Measurements from ENCODE around the gene TMEM60. TPM values are rescaled to one million over a fixed set of nuclear protein-coding genes. Genes with fewer than 3 reads are reported as not detected.
A peak's percentile ranks its signal among the peaks of the same experiment; 100 is the strongest.

Gene TMEM60
- total RNA-seq, 1 donor from 2014 or later, result 15.3 TPM

DNA sequence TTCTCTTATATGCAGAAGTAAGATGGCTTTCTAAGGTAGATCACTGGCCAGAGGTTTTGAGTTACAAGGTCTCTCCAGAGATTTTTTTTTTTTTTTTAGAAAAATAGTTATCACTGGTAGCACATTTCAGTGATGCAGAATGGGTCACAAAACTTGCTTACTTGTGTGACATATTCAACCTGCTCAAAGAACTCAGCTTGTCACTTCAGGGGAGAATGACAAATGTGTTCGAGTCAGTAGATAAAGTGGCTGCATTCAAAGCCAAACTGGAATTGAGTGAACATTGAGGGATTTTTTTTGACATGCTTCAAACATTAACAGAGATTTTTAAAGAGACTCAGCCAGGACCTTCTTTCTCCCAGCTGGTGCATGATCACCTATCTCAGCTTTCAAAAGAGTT is 33.7 kb upstream of the TMEM60 start:
- DNase-seq, result no peak
- intact Hi-C loops (cut with micrococcal nuclease), result no loop called here
- H3K36me3 Mint-ChIP-seq (ENCODE audit: low read depth), result peaks cover 7% of the 10 kb centered on the region
- H3K27me3 Mint-ChIP-seq, result no peaks in the 10 kb centered on the region
- ChIA-PET CTCF (interaction anchor here (0.9 to 1.2 kb wide), 2 partner anchors 11 to 34 kb away, joined by 3 read pairs; partner anchors contain the start of genes PHTF2 and TMEM60), POLR2A (interaction anchor here (0.6 to 0.7 kb wide), 2 partner anchors 416 to 557 kb away, joined by 4 to 6 read pairs; partner anchors contain the start of gene GSAP)
- peaks cover 3% of the 10 kb centered on the region for H3K9me3 Mint-ChIP-seq
- H3K27ac Mint-ChIP-seq, result peak overlapping the region; percentile 55
- H3K4me3 Mint-ChIP-seq, result no peak overlapping the region
- peaks cover 81% of the 10 kb centered on the region for H3K4me1 Mint-ChIP-seq
- TF ChIP-seq, protein P1, sequence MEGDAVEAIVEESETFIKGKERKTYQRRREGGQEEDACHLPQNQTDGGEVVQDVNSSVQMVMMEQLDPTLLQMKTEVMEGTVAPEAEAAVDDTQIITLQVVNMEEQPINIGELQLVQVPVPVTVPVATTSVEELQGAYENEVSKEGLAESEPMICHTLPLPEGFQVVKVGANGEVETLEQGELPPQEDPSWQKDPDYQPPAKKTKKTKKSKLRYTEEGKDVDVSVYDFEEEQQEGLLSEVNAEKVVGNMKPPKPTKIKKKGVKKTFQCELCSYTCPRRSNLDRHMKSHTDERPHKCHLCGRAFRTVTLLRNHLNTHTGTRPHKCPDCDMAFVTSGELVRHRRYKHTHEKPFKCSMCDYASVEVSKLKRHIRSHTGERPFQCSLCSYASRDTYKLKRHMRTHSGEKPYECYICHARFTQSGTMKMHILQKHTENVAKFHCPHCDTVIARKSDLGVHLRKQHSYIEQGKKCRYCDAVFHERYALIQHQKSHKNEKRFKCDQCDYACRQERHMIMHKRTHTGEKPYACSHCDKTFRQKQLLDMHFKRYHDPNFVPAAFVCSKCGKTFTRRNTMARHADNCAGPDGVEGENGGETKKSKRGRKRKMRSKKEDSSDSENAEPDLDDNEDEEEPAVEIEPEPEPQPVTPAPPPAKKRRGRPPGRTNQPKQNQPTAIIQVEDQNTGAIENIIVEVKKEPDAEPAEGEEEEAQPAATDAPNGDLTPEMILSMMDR (IDR thresholded peaks at IDR 0.05), result no peak
- ATAC-seq (ENCODE audit: low read depth), result no peak

DNA sequence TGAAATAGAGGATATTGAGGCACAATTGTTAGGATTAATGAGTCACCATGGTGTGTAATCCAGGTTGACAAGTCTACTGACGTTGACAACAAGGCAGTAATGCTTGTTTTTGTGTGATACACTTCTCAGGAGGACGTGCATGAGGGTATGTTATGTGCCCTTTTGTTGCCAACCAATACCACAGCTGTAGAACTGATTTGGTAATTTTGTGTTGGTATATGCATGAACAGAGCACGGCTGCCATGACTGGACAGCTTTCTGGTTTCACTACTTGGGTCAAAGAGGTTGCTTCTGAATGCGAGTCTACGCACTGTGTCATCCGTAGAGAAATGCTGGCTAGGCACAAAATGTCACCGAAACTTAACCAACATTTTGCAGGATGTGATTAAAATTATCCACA is 33.2 kb upstream of the TMEM60 start:
- H3K27ac Mint-ChIP-seq, result peak overlapping the region; percentile 55
- no peak for DNase-seq
- H3K4me1 Mint-ChIP-seq, result peaks cover 85% of the 10 kb centered on the region
- peaks cover 8% of the 10 kb centered on the region for H3K36me3 Mint-ChIP-seq (ENCODE audit: low read depth)
- POLR2A ChIA-PET, result interaction anchor here (0.7 to 1.4 kb wide), 2 partner anchors 33 to 556 kb away, joined by 4 to 6 read pairs; partner anchors contain the start of genes PHTF2 and TMEM60
- peaks cover 6% of the 10 kb centered on the region for H3K9me3 Mint-ChIP-seq
- intact Hi-C loops (cut with micrococcal nuclease), result no loop called here
- peak overlapping the region; percentile 13 for H3K4me3 Mint-ChIP-seq
- CTCF ChIA-PET, result interaction anchor here (0.9 to 1.2 kb wide), 2 partner anchors 11 to 33 kb away, joined by 3 read pairs; partner anchors contain the start of genes PHTF2 and TMEM60
- peak; percentile 15 for ATAC-seq (ENCODE audit: low read depth)
- TF ChIP-seq, protein P1 (IDR thresholded peaks at IDR 0.05), result no peak
- no peaks in the 10 kb centered on the region for H3K27me3 Mint-ChIP-seq

DNA sequence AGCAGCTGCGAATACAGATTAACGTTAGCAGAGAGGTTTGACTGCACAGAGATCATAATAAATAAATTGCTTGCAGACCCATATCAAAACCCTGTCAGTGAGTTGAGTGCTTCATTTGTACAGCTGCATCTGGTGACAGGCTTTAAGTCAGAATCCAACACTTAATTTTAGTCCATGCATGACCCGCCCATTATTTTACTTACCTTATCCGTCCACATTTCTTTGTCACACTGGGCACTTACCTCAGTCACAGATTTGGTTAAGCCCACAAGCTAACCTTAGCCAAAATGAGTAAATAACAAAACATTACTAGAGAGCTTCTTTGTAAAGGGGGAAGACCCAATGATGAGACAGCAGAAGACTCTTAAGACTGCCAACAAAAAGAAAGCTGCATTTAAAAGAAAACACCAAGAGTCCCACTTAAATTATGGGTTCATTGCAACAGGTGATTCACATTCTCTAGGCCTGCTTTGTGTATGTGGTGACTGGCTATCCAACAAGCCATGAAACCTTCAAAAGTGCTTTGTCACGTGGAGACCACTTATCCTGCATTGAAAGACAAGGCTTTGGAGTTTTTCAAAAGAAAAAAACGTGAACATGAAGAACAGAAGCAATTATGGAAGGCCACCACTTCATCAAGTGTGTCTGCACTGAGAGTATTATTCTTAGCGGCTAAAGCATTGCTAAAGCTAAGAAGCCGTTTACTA is 32.6 kb upstream of the TMEM60 start:
- Mint-ChIP-seq H3K36me3 (ENCODE audit: low read depth) (peaks cover 10% of the 10 kb centered on the region), H3K4me1 (peaks cover 85% of the 10 kb centered on the region), H3K27me3 (no peaks in the 10 kb centered on the region), H3K4me3 (no peak overlapping the region), H3K27ac (peak overlapping the region; percentile 55), H3K9me3 (peaks cover 8% of the 10 kb centered on the region)
- ChIA-PET POLR2A (interaction anchor here (0.6 to 1.4 kb wide), 2 partner anchors 32 to 171 kb away, joined by 4 to 13 read pairs; partner anchors contain the start of genes PHTF2 and TMEM60), CTCF (no interaction called here)
- intact Hi-C loops (cut with micrococcal nuclease), result no loop called here
- TF ChIP-seq, protein P1 (IDR thresholded peaks at IDR 0.05), result no peak
- no peak for ATAC-seq (ENCODE audit: low read depth)
- no peak for DNase-seq

DNA sequence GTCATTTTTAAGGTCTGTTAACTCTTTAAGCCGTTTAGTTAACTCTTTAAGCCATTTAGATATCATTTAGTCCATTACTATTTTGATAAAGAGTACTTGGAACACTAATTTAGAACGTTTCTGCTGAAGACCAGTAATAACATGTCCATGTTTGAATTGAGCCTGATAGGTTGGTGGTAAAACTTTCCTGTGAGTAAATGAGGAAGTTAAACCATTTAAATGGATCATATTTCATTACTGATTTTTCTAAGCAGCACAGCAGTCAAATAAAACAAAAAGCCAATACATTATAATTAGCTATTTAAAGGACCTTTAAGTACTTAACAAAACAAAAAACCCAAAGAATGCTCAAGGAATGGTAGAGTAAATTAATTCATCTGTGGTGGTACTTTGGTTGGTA is 29.8 kb upstream of the TMEM60 start:
- DNase-seq, result no peak
- Mint-ChIP-seq H3K9me3 (peaks cover 12% of the 10 kb centered on the region), H3K36me3 (ENCODE audit: low read depth) (peaks cover 25% of the 10 kb centered on the region), H3K27ac (peak overlapping the region; percentile 71), H3K4me3 (no peak overlapping the region), H3K27me3 (no peaks in the 10 kb centered on the region), H3K4me1 (peaks cover 88% of the 10 kb centered on the region)
- TF ChIP-seq, protein P1 (IDR thresholded peaks at IDR 0.05), result no peak
- POLR2A ChIA-PET, result interaction anchor here (1.2 to 1.6 kb wide), 3 partner anchors 9 to 31 kb away, joined by 3 to 4 read pairs (median 4); no protein-coding TSS in a partner anchor
- no peak for ATAC-seq (ENCODE audit: low read depth)
- intact Hi-C loops (cut with micrococcal nuclease), result no loop called here
- CTCF ChIA-PET, result interaction anchor here (1.0 to 1.7 kb wide), 2 partner anchors 30 to 68 kb away, joined by 3 to 5 read pairs; partner anchors contain the start of genes PHTF2 and TMEM60

DNA sequence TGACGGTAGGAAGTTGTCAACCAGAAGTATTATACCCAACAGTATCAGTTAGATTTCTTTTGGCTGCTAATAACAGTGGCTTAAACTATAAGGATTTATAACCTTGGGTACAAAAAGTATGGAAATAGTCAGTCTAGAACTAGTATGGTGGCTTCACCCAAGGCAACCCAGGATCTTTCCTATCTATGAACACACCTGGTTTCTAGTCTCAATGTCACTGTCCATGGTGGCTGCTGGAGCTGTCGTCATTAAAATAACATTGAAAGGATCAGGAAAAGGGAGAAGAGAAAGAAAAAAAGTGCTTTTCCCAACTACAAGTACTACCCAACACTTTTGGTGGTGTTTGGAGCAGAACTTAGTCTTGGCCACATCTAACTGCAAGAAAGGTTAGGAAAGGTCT is 28.1 kb upstream of the TMEM60 start:
- ChIA-PET POLR2A (interaction anchor here (3.2 kb wide), 1 partner anchor 23 kb away, joined by 19 read pairs; no protein-coding TSS in a partner anchor), CTCF (no interaction called here)
- no peaks in the 10 kb centered on the region for H3K27me3 Mint-ChIP-seq
- peak overlapping the region; percentile 73 for H3K27ac Mint-ChIP-seq
- peaks cover 87% of the 10 kb centered on the region for H3K4me1 Mint-ChIP-seq
- no peak for ATAC-seq (ENCODE audit: low read depth)
- TF ChIP-seq, protein P1 (IDR thresholded peaks at IDR 0.05), result no peak
- peaks cover 35% of the 10 kb centered on the region for H3K36me3 Mint-ChIP-seq (ENCODE audit: low read depth)
- no peak overlapping the region for H3K4me3 Mint-ChIP-seq
- no peak for DNase-seq
- intact Hi-C loops (cut with micrococcal nuclease), result no loop called here
- peaks cover 18% of the 10 kb centered on the region for H3K9me3 Mint-ChIP-seq

Data from activated B cell treated with CpG ODN at 0.5 μM for 24 hours (primary cell).